Esophagus squamous epithelium (tissue), 5 donors: ENCODE data around the gene EI24. TPM values are rescaled to one million over a fixed set of nuclear protein-coding genes. Genes with fewer than 3 reads are reported as not detected.

Experiments used
- DNase-seq: peaks from one replicate; lab custom pipeline; 2025; lab: John Stamatoyannopoulos, UW
- H3K27ac ChIP-seq, 4 donors: fragments of 200-600 bp; sonication (generic); one replicate each; pipeline ENCODE4 v1.5.1; 2016 to 2019; ENCODE audit warnings: mild to moderate bottlenecking in 1 of 4
- H3K27me3 ChIP-seq, 4 donors: fragments of 200-600 bp; sonication (generic); 1 replicate in 3 of 4; 2 replicates in 1 of 4; pipeline versions ENCODE4 v1.5.1 to v1.6.0; 2017 to 2021; ENCODE audit warnings: antibody characterized with exemption in 1 of 4
- H3K36me3 ChIP-seq, 3 donors: fragments of 200-600 bp; sonication (generic); one replicate each; pipeline ENCODE4 v1.5.1; 2016 to 2019
- H3K4me1 ChIP-seq, 3 donors: fragments of 200-600 bp; sonication (generic); one replicate each; pipeline ENCODE4 v1.5.1; 2017 to 2019
- H3K4me3 ChIP-seq, 4 donors: fragments of 200-600 bp; sonication (generic); 1 replicate in 3 of 4; 2 replicates in 1 of 4; pipeline ENCODE4 v1.5.1; 2016 to 2019; ENCODE audit warnings: mild to moderate bottlenecking in 2 of 4, moderate library complexity in 1 of 4
- H3K9me3 ChIP-seq, 3 donors: fragments of 200-600 bp; sonication (generic); one replicate each; pipeline ENCODE4 v1.5.1; 2016 to 2019
- CTCF ChIP-seq, 6 experiments: fragments of 450-650 bp in 4 of 6; fragments of 200-600 bp in 2 of 6; sonication (generic) in 2 of 6; IDR thresholded peaks; one replicate each; pipeline ENCODE4 v1.5.1; 2016 to 2019; ENCODE audit warnings: antibody characterized with exemption in 6 of 6, mild to moderate bottlenecking in 4 of 6, moderate library complexity in 4 of 6
- POLR2A ChIP-seq, 4 donors: fragments of 450-650 bp; IDR thresholded peaks; one replicate each; pipeline ENCODE4 v1.6.1; 2017; ENCODE audit warnings: antibody characterized with exemption in 4 of 4, mild to moderate bottlenecking in 4 of 4, moderate library complexity in 3 of 4
- whole genome bisulfite sequencing, 2 donors: methylation state at CpG; one replicate each; pipeline ENCODE4 v1.1.5; 2018; 5-methylcytosine and 5-hydroxymethylcytosine counted together
- intact Hi-C: fragments of 100-400 bp; cut with DNase I; formaldehyde crosslinking; loops from one replicate; pipeline ENCODE4 v1.15.0; 2022
- total RNA-seq, 4 donors: library from RNA; depleted of rRNA; stranded (reverse); fragments of >200 nt; gene quantifications; one replicate each; pipeline ENCODE4 v1.1.0, GENCODE V29; 2016
- donor health status: DM: yes; HTN: yes; CAD: no.

EI24 gene
- total RNA-seq = 100 to 1,000 TPM in 3 of 4 donors, 10 to 100 TPM in 1; 63.6 to 128 (median 107) TPM

- peak within 1 kb of the TSS; percentile 67 to 94 (median 90) for H3K4me3 ChIP-seq
- peaks cover 0 to 20% (median 11%) of the 10 kb centered on the region in 3 donors for H3K36me3 ChIP-seq
- peak in 3 of 4 donors; percentile 32 to 90 (median 84) for TF ChIP-seq POLR2A (IDR thresholded peaks at IDR 0.05)
- TF ChIP-seq CTCF (IDR thresholded peaks at IDR 0.05) = peak; percentile 57 to 69 (median 66)
- peak; percentile 49 for DNase-seq
- WGBS, 2 donors = 3 to 40% methylated on average over 1 to 22 of the region's 83 CpGs
- no peaks in the 10 kb centered on the region for H3K9me3 ChIP-seq
- intact Hi-C loops = no loop called here
- no peaks in the 10 kb centered on the region for H3K27me3 ChIP-seq
- H3K27ac ChIP-seq = peak within 1 kb of the TSS; percentile 90 to 92 (median 92)
- peaks cover 7 to 29% (median 9%) of the 10 kb centered on the region in 3 donors for H3K4me1 ChIP-seq
Measured at GRCh38 chr11:125568970-125569914, at the start of gene EI24. EI24 (plus strand) TSS chr11:125569477; CDS start chr11:125572528, 3,051 bp downstream.

DNA sequence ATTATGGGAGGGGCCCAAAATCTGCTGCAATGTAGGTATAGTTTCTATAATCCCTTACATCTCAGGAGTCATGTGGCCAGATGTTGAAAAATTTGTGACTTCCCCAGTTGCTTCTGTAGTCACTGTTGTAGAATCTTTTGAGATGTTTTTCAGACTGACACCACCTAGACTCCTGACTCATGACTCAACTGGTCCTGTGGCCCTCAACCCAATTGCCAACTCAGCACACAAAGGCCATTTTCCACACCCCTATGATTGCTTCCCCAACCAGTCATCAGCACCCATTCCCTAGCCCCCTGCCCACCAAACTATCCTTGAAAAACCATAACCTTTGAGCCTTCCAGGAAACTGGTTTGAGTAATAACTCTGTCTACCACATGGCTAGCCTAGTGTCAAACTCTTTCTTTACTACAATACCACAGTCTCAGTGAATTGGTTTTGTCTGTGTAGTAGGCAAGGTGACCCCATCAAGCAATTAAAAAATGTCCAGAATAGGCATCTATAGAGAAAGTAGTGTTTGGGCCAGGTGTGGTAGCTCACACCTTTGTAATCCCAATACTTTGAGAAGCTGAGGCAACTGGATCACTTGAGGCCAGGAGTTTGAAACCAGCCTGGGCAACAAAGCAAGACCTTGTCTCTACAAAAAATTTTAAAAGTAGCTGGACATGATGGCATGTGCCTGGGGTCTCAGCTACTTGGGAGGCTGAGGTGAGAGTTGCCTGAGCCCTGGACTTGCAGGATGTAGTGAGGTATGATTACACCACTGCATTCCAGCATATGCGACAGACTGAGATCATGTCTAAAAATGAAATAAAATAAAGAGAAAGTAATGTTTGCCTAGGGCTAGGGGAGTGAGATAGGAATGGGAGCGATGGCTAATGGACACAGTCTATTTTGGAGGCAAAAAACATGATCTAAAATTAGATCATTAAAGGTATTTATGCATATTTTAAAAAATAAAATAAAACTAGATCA is 49.1 kb upstream of the EI24 start:
- Histone ChIP-seq H3K27me3 (no peaks in the 10 kb centered on the region), H3K4me1 (no peaks in the 10 kb centered on the region), H3K4me3 (no peak overlapping the region), H3K36me3 (no peaks in the 10 kb centered on the region), H3K27ac (no peak overlapping the region), H3K9me3 (no peaks in the 10 kb centered on the region)
- no peak for DNase-seq
- intact Hi-C loops = no loop called here
- 87 to 90% methylated on average over 2 of the region's 2 CpGs for WGBS, 2 donors
- TF ChIP-seq CTCF (IDR thresholded peaks at IDR 0.05) (no peak), POLR2A (IDR thresholded peaks at IDR 0.05) (no peak)

GRCh38 chr11:125525303-125525702 is 44.0 kb upstream of the EI24 start:
- Histone ChIP-seq H3K27me3 (no peaks in the 10 kb centered on the region), H3K4me3 (no peak overlapping the region), H3K27ac (no peak overlapping the region), H3K9me3 (no peaks in the 10 kb centered on the region), H3K4me1 (no peaks in the 10 kb centered on the region), H3K36me3 (no peaks in the 10 kb centered on the region)
- TF ChIP-seq CTCF (IDR thresholded peaks at IDR 0.05) (no peak), POLR2A (IDR thresholded peaks at IDR 0.05) (no peak)
- intact Hi-C loops = no loop called here
- DNase-seq = no peak
- 57 to 72% methylated on average over 5 of the region's 5 CpGs for WGBS, 2 donors

DNA sequence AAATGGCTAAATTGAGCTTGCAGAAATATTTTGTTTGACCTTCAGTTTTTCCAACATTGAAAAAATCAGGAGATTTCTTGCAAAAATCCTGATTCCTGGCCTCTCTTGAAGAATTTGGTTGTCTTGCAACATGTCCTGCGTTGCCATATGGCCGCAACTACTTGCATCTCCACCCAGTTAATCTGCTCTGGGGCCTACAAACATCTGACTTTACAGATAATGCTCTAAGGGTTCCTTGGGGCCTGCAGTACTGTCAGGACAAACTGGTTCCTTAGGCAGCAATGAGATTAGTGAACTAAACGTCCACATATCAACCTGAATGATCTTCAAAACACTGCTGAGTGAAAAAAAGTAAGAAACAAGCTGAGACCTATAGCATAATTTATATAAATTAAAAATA is 36.6 kb upstream of the EI24 start:
- H3K27ac ChIP-seq = no peak overlapping the region
- WGBS, 2 donors = 66 to 70% methylated on average over 3 of the region's 3 CpGs
- no peak overlapping the region for H3K4me3 ChIP-seq
- H3K27me3 ChIP-seq = no peaks in the 10 kb centered on the region
- TF ChIP-seq POLR2A (IDR thresholded peaks at IDR 0.05) = no peak
- TF ChIP-seq CTCF (IDR thresholded peaks at IDR 0.05) = no peak
- H3K4me1 ChIP-seq = no peaks in the 10 kb centered on the region
- DNase-seq = no peak
- no peaks in the 10 kb centered on the region for H3K36me3 ChIP-seq
- H3K9me3 ChIP-seq = no peaks in the 10 kb centered on the region
- intact Hi-C loops = no loop called here
